SU-DHL-6 (cell line): ENCODE data around the gene KRTAP12-1.

ENCODE experiments used
- H2AFZ ChIP-seq: fragments of 200-600 bp; sonication (generic); 2 replicates; pipeline ENCODE4 v1.6.1; 2014; ENCODE audit warnings: low read depth, mild to moderate bottlenecking, moderate library complexity, mixed read lengths, antibody characterized with exemption, low read length; ENCODE audit not compliant: severe bottlenecking
- H3F3A ChIP-seq: fragments of 200-600 bp; shearing (Covaris generic); 2 replicates; pipeline ENCODE4 v1.6.0; 2016; ENCODE audit warnings: antibody characterized with exemption, mild to moderate bottlenecking; ENCODE audit not compliant: insufficient read depth
- H3K27ac ChIP-seq: fragments of 200-600 bp; sonication (generic); 2 replicates; pipeline ENCODE4 v1.5.1; 2016; ENCODE audit warnings: low read depth, mild to moderate bottlenecking, low read length, moderate library complexity, mixed read lengths
- H3K27me3 ChIP-seq: fragments of 200-600 bp; sonication (generic), shearing (Covaris generic); 2 replicates; pipeline ENCODE4 v1.6.0; 2014; ENCODE audit warnings: mild to moderate bottlenecking, low read length
- H3K36me3 ChIP-seq: fragments of 200-600 bp; sonication (generic); 2 replicates; pipeline ENCODE4 v1.6.1; 2014; ENCODE audit warnings: mild to moderate bottlenecking, low read length, mixed read lengths
- H3K4me2 ChIP-seq: fragments of 300-600, 200-600 bp; shearing (Covaris generic), sonication (generic); 2 replicates; pipeline ENCODE4 v1.6.0; 2014; ENCODE audit warnings: low read length, low read depth, mild to moderate bottlenecking; ENCODE audit not compliant: poor library complexity, severe bottlenecking
- H3K4me3 ChIP-seq: fragments of 200-600 bp; sonication (generic); 2 replicates; pipeline ENCODE4 v1.5.1; 2014; ENCODE audit warnings: antibody characterized with exemption, low read length, mild to moderate bottlenecking, mixed read lengths; ENCODE audit not compliant: insufficient read depth, poor library complexity, severe bottlenecking
- H3K79me2 ChIP-seq: fragments of 200-600 bp; sonication (generic); 2 replicates; pipeline ENCODE4 v1.6.1; 2014; ENCODE audit warnings: mild to moderate bottlenecking, low read length, moderate library complexity; ENCODE audit not compliant: insufficient read depth
- H3K9ac ChIP-seq: fragments of 200-600 bp; sonication (generic); 2 replicates; pipeline ENCODE4 v1.7.0; 2014; ENCODE audit warnings: mild to moderate bottlenecking, low read length
- H3K9me2 ChIP-seq: fragments of 200-600 bp; sonication (generic); replicated peaks from 2 replicates; pipeline ENCODE4 v1.6.1; 2014; ENCODE audit warnings: low read length; ENCODE audit not compliant: insufficient read depth
- H3K9me3 ChIP-seq: fragments of 200-600 bp; sonication (generic); 2 replicates; pipeline ENCODE4 v1.6.1; 2014; ENCODE audit warnings: low read length, mixed read lengths; ENCODE audit not compliant: insufficient read depth
- H4K20me1 ChIP-seq: fragments of 200-600 bp; sonication (generic); 2 replicates; pipeline ENCODE4 v1.6.1; 2014; ENCODE audit warnings: low read depth, mild to moderate bottlenecking, antibody characterized with exemption, low read length, moderate library complexity, mixed read lengths
- EZH2phosphoT487 ChIP-seq: fragments of 200-600 bp; sonication (generic), shearing (Covaris generic); conservative IDR thresholded peaks from 2 replicates; pipeline ENCODE4 v1.6.1; 2018; ENCODE audit warnings: mild to moderate bottlenecking, antibody characterized with exemption, low read length, moderate library complexity, mixed read lengths
- TF ChIP-seq, protein P1 (sequence below): fragments of 200-600 bp; sonication (generic); IDR thresholded peaks from one replicate; pipeline ENCODE4 v1.5.1; 2017; ENCODE audit warnings: antibody characterized with exemption, mild to moderate bottlenecking, low read length, moderate library complexity; ENCODE audit not compliant: insufficient read depth, poor library complexity, severe bottlenecking

KRTAP12-1 gene

DNA sequence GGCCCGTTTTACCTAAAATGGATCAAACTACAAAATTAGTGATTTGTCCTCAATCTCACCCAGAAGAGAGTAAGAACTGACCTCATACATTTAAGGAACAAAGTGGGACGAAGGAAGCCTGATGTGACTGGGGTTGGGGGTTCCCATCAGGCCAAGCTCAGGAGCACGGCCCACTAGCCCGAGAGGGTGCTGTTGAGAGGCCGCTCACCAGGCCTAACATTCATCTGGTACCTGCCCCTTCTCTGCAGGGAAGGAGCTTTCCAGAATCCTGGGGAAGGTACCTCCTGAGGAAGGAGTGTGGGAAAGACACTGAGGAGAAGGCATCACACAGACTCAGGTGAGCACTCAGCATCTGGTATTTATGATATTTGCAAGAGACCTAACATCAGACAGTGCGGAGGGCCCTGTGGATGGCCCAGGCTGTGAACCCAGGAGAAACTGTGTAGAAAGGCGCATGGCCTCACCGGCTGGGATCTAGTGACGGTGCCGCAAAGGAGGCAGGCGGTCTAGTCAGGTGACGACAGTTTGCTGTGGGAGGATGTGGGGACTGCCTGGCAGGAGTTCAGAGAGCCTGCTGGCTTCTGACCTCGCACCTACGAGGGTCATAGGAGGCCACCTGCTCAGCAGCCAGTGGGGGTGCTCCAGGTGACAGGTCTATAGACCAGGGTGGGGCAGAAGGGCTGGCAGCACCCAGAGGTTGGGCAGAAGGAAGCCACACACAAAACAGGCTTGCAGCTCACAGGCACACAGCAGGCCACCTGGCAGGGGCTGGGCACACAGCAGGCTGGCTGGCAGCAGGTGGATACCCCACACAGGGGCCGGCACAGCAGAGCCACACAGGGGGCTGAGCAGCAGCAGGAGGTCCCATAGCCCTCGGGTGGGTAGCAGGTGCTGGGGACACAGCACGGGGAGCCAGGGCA is 28.0 kb downstream of the KRTAP12-1 start:
- no peak overlapping the region for H3K4me2 ChIP-seq
- no peaks in the 10 kb centered on the region for H3F3A ChIP-seq
- H3K36me3 ChIP-seq: no peaks in the 10 kb centered on the region
- TF ChIP-seq, protein P1, sequence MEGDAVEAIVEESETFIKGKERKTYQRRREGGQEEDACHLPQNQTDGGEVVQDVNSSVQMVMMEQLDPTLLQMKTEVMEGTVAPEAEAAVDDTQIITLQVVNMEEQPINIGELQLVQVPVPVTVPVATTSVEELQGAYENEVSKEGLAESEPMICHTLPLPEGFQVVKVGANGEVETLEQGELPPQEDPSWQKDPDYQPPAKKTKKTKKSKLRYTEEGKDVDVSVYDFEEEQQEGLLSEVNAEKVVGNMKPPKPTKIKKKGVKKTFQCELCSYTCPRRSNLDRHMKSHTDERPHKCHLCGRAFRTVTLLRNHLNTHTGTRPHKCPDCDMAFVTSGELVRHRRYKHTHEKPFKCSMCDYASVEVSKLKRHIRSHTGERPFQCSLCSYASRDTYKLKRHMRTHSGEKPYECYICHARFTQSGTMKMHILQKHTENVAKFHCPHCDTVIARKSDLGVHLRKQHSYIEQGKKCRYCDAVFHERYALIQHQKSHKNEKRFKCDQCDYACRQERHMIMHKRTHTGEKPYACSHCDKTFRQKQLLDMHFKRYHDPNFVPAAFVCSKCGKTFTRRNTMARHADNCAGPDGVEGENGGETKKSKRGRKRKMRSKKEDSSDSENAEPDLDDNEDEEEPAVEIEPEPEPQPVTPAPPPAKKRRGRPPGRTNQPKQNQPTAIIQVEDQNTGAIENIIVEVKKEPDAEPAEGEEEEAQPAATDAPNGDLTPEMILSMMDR: no peak
- TF ChIP-seq EZH2phosphoT487: no peak
- no peaks in the 10 kb centered on the region for H3K9me3 ChIP-seq
- no peak overlapping the region for H3K27ac ChIP-seq
- no peaks in the 10 kb centered on the region for H3K27me3 ChIP-seq
- no peaks in the 10 kb centered on the region for H3K79me2 ChIP-seq
- H2AFZ ChIP-seq: no peak overlapping the region
- H3K9ac ChIP-seq: no peak overlapping the region
- no peaks in the 10 kb centered on the region for H4K20me1 ChIP-seq
- H3K4me3 ChIP-seq: no peak overlapping the region
- no peaks in the 10 kb centered on the region for H3K9me2 ChIP-seq

DNA sequence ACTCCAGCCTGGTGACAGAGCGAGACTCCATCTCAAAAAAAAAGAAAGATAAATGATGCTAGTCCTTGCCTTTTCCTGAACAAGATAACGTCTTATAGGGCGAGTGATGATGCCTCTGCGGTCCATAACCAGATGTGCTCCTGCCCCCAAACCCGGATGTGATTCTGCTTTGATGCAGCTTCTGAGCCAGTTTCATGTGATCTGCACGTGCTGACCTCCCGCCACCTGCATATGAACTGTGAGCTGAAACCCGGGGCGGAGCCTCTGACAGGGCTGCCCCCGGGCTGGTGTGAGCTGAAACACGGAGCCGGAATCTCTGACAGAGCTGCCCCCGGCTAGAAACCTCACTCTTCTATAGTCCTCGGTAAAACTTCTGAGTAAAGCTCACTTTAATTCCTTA is 28.8 kb downstream of the KRTAP12-1 start:
- H3K4me2 ChIP-seq: no peak overlapping the region
- no peaks in the 10 kb centered on the region for H4K20me1 ChIP-seq
- H3K9me2 ChIP-seq: no peaks in the 10 kb centered on the region
- no peak for TF ChIP-seq EZH2phosphoT487
- TF ChIP-seq, protein P1: no peak
- H3F3A ChIP-seq: no peaks in the 10 kb centered on the region
- H3K9ac ChIP-seq: no peak overlapping the region
- H2AFZ ChIP-seq: no peak overlapping the region
- no peaks in the 10 kb centered on the region for H3K36me3 ChIP-seq
- no peaks in the 10 kb centered on the region for H3K9me3 ChIP-seq
- no peak overlapping the region for H3K27ac ChIP-seq
- H3K79me2 ChIP-seq: no peaks in the 10 kb centered on the region
- H3K27me3 ChIP-seq: no peaks in the 10 kb centered on the region
- H3K4me3 ChIP-seq: no peak overlapping the region

DNA sequence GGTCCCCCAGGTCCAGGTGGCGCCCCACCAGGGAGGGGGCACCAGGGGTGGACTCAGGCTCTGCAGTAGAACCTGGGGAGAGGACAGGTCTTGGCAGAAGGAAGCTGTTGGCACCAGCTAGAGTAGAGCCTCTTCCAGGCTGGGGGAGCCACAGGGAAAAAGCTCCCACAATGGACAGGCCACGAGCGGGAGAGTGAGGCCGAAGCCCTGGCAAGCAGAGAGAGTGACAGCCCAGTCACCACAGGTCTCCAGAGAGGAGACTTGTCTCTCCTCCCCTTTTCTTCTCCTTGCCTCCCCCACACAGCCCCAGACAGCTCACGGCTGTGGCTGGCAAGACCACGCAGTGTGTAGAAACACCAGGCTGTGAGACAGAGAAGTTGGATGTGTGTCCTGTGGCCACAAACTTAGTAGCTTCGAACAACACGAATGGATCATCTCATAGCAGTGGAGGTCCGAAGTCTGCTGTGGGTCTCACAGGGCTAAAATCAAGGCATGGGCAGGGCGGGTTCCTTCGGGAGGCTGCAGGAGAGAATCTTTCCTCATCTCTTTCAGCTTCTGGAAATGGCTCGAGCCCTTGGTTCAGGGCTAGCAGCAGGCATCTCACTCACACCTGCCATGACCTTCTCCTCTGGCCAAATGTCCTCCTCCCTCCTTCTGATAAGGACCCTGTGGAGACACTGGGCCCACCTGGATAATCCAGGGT is 30.8 kb downstream of the KRTAP12-1 start:
- Histone ChIP-seq H4K20me1 (no peaks in the 10 kb centered on the region), H3F3A (no peaks in the 10 kb centered on the region), H3K9me2 (no peaks in the 10 kb centered on the region), H3K4me2 (no peak overlapping the region), H3K79me2 (no peaks in the 10 kb centered on the region), H3K36me3 (no peaks in the 10 kb centered on the region), H2AFZ (no peak overlapping the region), H3K4me3 (no peak overlapping the region), H3K9me3 (no peaks in the 10 kb centered on the region), H3K27ac (no peak overlapping the region), H3K9ac (no peak overlapping the region), H3K27me3 (no peaks in the 10 kb centered on the region)
- no peak for TF ChIP-seq EZH2phosphoT487
- TF ChIP-seq, protein P1: no peak
